ENCODE results near the gene AMZ1. TPM values are rescaled to one million over a fixed set of nuclear protein-coding genes. Genes with fewer than 3 reads are reported as not detected.

The AMZ1 gene
- total RNA-seq, 1 experiment from 2014 or later: 0.85 TPM

- TF ChIP-seq STAT6 (CRISPR knock-in tag; conservative IDR thresholded peaks at IDR 0.05; ENCODE audit: low read depth): no peak
- no peak for TF ChIP-seq E2F1 (CRISPR knock-in tag; IDR thresholded peaks at IDR 0.05)
- TF ChIP-seq ZBTB21 (CRISPR knock-in tag; IDR thresholded peaks at IDR 0.05; ENCODE audit: borderline replicate concordance): no peak
- TF ChIP-seq FOXK1 (CRISPR knock-in tag; IDR thresholded peaks at IDR 0.05): no peak
- no peak for TF ChIP-seq ZNF416 (CRISPR knock-in tag; IDR thresholded peaks at IDR 0.05)
- no peak for TF ChIP-seq CREB1 (CRISPR knock-in tag; IDR thresholded peaks at IDR 0.05)
- TF ChIP-seq GABPB1 (CRISPR knock-in tag; IDR thresholded peaks at IDR 0.05): no peak
- TF ChIP-seq, protein P1, sequence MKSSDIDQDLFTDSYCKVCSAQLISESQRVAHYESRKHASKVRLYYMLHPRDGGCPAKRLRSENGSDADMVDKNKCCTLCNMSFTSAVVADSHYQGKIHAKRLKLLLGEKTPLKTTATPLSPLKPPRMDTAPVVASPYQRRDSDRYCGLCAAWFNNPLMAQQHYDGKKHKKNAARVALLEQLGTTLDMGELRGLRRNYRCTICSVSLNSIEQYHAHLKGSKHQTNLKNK (CRISPR knock-in tag; IDR thresholded peaks at IDR 0.05): no peak
- TF ChIP-seq FOXP1 (CRISPR knock-in tag; IDR thresholded peaks at IDR 0.05; ENCODE audit: borderline replicate concordance): no peak
- TF ChIP-seq, protein P2, sequence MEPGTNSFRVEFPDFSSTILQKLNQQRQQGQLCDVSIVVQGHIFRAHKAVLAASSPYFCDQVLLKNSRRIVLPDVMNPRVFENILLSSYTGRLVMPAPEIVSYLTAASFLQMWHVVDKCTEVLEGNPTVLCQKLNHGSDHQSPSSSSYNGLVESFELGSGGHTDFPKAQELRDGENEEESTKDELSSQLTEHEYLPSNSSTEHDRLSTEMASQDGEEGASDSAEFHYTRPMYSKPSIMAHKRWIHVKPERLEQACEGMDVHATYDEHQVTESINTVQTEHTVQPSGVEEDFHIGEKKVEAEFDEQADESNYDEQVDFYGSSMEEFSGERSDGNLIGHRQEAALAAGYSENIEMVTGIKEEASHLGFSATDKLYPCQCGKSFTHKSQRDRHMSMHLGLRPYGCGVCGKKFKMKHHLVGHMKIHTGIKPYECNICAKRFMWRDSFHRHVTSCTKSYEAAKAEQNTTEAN (CRISPR knock-in tag; IDR thresholded peaks at IDR 0.05): no peak
- TF ChIP-seq ZNF281 (CRISPR knock-in tag; IDR thresholded peaks at IDR 0.05): no peak
- no peak for TF ChIP-seq ZNF219 (CRISPR knock-in tag; IDR thresholded peaks at IDR 0.05; ENCODE audit: borderline replicate concordance)
Observed at GRCh38 chr7:2759736-2760097, 71.7 kb downstream of the AMZ1 start (continued).

DNA sequence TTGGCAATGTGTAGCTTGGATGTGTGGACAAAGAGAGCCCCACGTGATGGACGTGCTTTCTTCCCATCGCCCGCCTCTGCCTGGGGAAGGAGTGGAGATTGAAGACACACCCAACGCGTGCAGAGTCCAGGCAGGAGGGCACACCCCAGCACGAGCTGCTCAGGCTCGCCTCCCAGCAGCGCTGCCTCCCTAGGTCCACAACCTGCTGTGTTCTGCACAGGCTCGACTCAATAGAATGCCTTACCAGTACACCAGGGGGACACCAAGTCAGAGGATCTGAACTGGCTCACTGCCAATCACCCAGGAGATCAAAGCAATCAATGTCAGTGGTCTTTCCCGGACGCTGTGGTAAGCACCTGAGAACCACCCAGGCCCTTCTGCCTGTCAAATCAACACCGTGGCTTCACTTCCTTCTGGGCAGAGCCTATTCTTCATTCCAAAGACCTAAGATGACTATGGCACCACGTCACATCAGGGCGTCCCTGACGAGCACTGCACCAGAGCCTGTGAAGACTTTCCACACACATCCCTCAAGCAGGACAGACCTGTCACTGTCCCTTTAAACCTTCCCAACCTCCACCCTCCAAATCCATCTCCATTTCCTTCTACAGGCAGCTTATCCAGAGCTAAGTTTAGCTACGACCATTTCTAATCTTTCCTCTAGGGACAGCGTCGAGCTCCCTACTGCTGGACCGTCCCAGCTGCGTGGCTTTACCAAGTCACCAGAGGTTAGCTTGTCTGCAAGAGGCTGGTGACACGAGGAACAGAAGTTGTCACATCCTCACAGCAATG is 72.3 kb downstream of the AMZ1 start:
- Mint-ChIP-seq H3K36me3 (peaks cover 30% of the 10 kb centered on the region), H3K9me3 (peaks cover 3% of the 10 kb centered on the region; the same call in 1 of the 2 replicates), H3K4me1 (peaks cover 53% of the 10 kb centered on the region), H3K27me3 (ENCODE audit: low read depth) (no peaks in the 10 kb centered on the region), H3K4me3 (no peak overlapping the region), H3K27ac (peak overlapping the region; percentile 58)
- ChIA-PET POLR2A (interaction anchor here (0.5 to 1.0 kb wide), 6 partner anchors 9 to 531 kb away, joined by 3 to 4 read pairs (median 3); no protein-coding TSS in a partner anchor), CTCF (interaction anchor here (0.5 to 2.3 kb wide), 28 partner anchors 9 to 121 kb away, joined by 3 to 17 read pairs (median 6); partner anchors contain the start of gene GNA12)
- ATAC-seq: peak; percentile 90
- peak; percentile 42 for DNase-seq (ENCODE audit: low spot score)
- TF ChIP-seq ZNF396 (CRISPR knock-in tag; IDR thresholded peaks at IDR 0.05; ENCODE audit: borderline replicate concordance) (no peak), ZNF423 (CRISPR knock-in tag; IDR thresholded peaks at IDR 0.05) (no peak), KAT7 (CRISPR knock-in tag; IDR thresholded peaks at IDR 0.05; ENCODE audit: borderline replicate concordance) (no peak), RORB (CRISPR knock-in tag; IDR thresholded peaks at IDR 0.05) (no peak), JAZF1 (CRISPR knock-in tag; IDR thresholded peaks at IDR 0.05) (no peak), CREM (CRISPR knock-in tag; IDR thresholded peaks at IDR 0.05) (no peak), ZNF232 (CRISPR knock-in tag; IDR thresholded peaks at IDR 0.05) (no peak), SMAD3 (CRISPR knock-in tag; IDR thresholded peaks at IDR 0.05; ENCODE audit: borderline replicate concordance) (no peak), NR3C1 (CRISPR knock-in tag; conservative IDR thresholded peaks at IDR 0.05; ENCODE audit: low read depth) (no peak), GABPB1 (CRISPR knock-in tag; IDR thresholded peaks at IDR 0.05) (no peak)
- TF ChIP-seq, protein P3, sequence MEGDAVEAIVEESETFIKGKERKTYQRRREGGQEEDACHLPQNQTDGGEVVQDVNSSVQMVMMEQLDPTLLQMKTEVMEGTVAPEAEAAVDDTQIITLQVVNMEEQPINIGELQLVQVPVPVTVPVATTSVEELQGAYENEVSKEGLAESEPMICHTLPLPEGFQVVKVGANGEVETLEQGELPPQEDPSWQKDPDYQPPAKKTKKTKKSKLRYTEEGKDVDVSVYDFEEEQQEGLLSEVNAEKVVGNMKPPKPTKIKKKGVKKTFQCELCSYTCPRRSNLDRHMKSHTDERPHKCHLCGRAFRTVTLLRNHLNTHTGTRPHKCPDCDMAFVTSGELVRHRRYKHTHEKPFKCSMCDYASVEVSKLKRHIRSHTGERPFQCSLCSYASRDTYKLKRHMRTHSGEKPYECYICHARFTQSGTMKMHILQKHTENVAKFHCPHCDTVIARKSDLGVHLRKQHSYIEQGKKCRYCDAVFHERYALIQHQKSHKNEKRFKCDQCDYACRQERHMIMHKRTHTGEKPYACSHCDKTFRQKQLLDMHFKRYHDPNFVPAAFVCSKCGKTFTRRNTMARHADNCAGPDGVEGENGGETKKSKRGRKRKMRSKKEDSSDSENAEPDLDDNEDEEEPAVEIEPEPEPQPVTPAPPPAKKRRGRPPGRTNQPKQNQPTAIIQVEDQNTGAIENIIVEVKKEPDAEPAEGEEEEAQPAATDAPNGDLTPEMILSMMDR (IDR thresholded peaks at IDR 0.05): peak; percentile 32; the same call in 1 of the 2 replicates
- TF ChIP-seq, protein P4, sequence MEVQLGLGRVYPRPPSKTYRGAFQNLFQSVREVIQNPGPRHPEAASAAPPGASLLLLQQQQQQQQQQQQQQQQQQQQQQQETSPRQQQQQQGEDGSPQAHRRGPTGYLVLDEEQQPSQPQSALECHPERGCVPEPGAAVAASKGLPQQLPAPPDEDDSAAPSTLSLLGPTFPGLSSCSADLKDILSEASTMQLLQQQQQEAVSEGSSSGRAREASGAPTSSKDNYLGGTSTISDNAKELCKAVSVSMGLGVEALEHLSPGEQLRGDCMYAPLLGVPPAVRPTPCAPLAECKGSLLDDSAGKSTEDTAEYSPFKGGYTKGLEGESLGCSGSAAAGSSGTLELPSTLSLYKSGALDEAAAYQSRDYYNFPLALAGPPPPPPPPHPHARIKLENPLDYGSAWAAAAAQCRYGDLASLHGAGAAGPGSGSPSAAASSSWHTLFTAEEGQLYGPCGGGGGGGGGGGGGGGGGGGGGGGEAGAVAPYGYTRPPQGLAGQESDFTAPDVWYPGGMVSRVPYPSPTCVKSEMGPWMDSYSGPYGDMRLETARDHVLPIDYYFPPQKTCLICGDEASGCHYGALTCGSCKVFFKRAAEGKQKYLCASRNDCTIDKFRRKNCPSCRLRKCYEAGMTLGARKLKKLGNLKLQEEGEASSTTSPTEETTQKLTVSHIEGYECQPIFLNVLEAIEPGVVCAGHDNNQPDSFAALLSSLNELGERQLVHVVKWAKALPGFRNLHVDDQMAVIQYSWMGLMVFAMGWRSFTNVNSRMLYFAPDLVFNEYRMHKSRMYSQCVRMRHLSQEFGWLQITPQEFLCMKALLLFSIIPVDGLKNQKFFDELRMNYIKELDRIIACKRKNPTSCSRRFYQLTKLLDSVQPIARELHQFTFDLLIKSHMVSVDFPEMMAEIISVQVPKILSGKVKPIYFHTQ (CRISPR knock-in tag; IDR thresholded peaks at IDR 0.05): no peak
